Sigmoid colon (tissue), 7 donors: ENCODE results near the gene SYNRG. TPM values are rescaled to one million over a fixed set of nuclear protein-coding genes. Genes with fewer than 3 reads are reported as not detected.
A peak's percentile ranks its signal among the peaks of the same experiment; 100 is the strongest.

ENCODE experiments used
- DNase-seq: peaks from one replicate; pipeline ENCODE4 v3.0.0-alpha.2; 2019
- H3K27ac ChIP-seq, 4 donors: fragments of 200-600 bp; sonication (generic); one replicate each; pipeline ENCODE4 v1.5.1; 2016 to 2019; ENCODE audit warnings: mild to moderate bottlenecking in 1 of 4
- H3K27me3 ChIP-seq, 3 donors: fragments of 200-600 bp; sonication (generic); one replicate each; pipeline ENCODE4 v1.5.1; 2019; ENCODE audit warnings: mild to moderate bottlenecking in 1 of 3
- H3K36me3 ChIP-seq, 4 donors: fragments of 200-600 bp; sonication (generic); one replicate each; pipeline ENCODE4 v1.5.1; 2016 to 2019
- H3K4me1 ChIP-seq, 4 donors: fragments of 200-600 bp; sonication (generic); one replicate each; pipeline ENCODE4 v1.5.1; 2017 to 2019
- H3K4me3 ChIP-seq, 4 donors: fragments of 200-600 bp; sonication (generic); one replicate each; pipeline ENCODE4 v1.5.1; 2017 to 2019; ENCODE audit warnings: mild to moderate bottlenecking in 2 of 4, moderate library complexity in 1 of 4
- H3K9me3 ChIP-seq, 4 donors: fragments of 200-600 bp in 3 of 4; sonication (generic) in 3 of 4; one replicate each; pipeline versions ENCODE4 v1.5.1 to v1.6.1; 2013 to 2019
- CTCF ChIP-seq, 4 experiments: fragments of 450-650 bp in 3 of 4; fragments of 200-600 bp in 1 of 4; IDR thresholded peaks; one replicate each; pipeline ENCODE4 v1.5.1; 2016 to 2019; ENCODE audit warnings: antibody characterized with exemption in 4 of 4, mild to moderate bottlenecking in 3 of 4, moderate library complexity in 2 of 4
- EP300 ChIP-seq, 4 donors: sonication (generic); formaldehyde crosslinking; IDR thresholded peaks; one replicate each; pipeline ENCODE4 v1.6.1; 2017; ENCODE audit warnings: antibody characterized with exemption in 4 of 4
- POLR2A ChIP-seq, 2 donors: fragments of 450-650 bp; IDR thresholded peaks; one replicate each; pipeline ENCODE4 v1.6.1; 2016; ENCODE audit warnings: antibody characterized with exemption in 2 of 2, mild to moderate bottlenecking in 2 of 2, moderate library complexity in 2 of 2
- POLR2AphosphoS5 ChIP-seq, 4 donors: sonication (generic); formaldehyde crosslinking; IDR thresholded peaks; one replicate each; pipeline ENCODE4 v1.6.1; 2017; ENCODE audit warnings: antibody characterized with exemption in 4 of 4
- WGBS, 2 donors: extraction: QIAGEN DNeasy Blood & Tissue Kit; methylation state at CpG; one replicate each; pipeline ENCODE4 v1.1.7; 2013; 5-methylcytosine and 5-hydroxymethylcytosine counted together
- intact Hi-C: fragments of 100-400 bp; cut with DNase I; formaldehyde crosslinking; loops from one replicate; pipeline ENCODE4 v1.15.1; 2023
- polyA plus RNA-seq, 3 donors: library from polyadenylated mRNA; stranded (reverse); fragments of 200-250 nt; gene quantifications; one replicate each; pipeline ENCODE4 v1.2.3, GENCODE V29; 2013
- total RNA-seq, 4 donors: library from RNA; depleted of rRNA; stranded (reverse); fragments of >200 nt; gene quantifications; one replicate each; pipeline ENCODE4 v1.1.0, GENCODE V29; 2016
- donor health status: healthy with polysubstance abuse.
- donor health status: Bipolar disorder and iron deficiency.
- donor health status: healthy.

SYNRG gene
- total and polyA plus RNA-seq, 7 donors = 7.4 to 26.0 (median 18.9) TPM

GRCh38 chr17:37476431-37477120, 132.6 kb downstream of the SYNRG start:
- Histone ChIP-seq H3K36me3 (peaks cover 21 to 83% (median 30%) of the 10 kb centered on the region in 4 donors), H3K27me3 (no peaks in the 10 kb centered on the region), H3K4me3 (no peak overlapping the region), H3K27ac (peak overlapping the region in 1 of 4 donors; percentile 16), H3K9me3 (no peaks in the 10 kb centered on the region), H3K4me1 (peaks cover 0 to 9% (median 0%) of the 10 kb centered on the region in 4 donors)
- DNase-seq = no peak
- intact Hi-C loops = no loop called here
- WGBS, 2 donors = 77 to 86% methylated on average over 4 of the region's 4 CpGs
- TF ChIP-seq POLR2AphosphoS5 (IDR thresholded peaks at IDR 0.05) (no peak), CTCF (IDR thresholded peaks at IDR 0.05) (no peak), POLR2A (IDR thresholded peaks at IDR 0.05) (no peak), EP300 (IDR thresholded peaks at IDR 0.05) (no peak)

- TF ChIP-seq POLR2A (IDR thresholded peaks at IDR 0.05) = no peak
- no peak for TF ChIP-seq EP300 (IDR thresholded peaks at IDR 0.05)
- no peak for TF ChIP-seq POLR2AphosphoS5 (IDR thresholded peaks at IDR 0.05)
- no peak for TF ChIP-seq CTCF (IDR thresholded peaks at IDR 0.05)
- peaks cover 0 to 9% (median 0%) of the 10 kb centered on the region in 4 donors for H3K4me1 ChIP-seq
- peak overlapping the region in 1 of 4 donors; percentile 16 for H3K27ac ChIP-seq
- WGBS, 2 donors = 83 to 95% methylated on average over 1 of the region's 1 CpG
- no peaks in the 10 kb centered on the region for H3K9me3 ChIP-seq
- H3K4me3 ChIP-seq = no peak overlapping the region
- no peak for DNase-seq
- H3K36me3 ChIP-seq = peaks cover 21 to 89% (median 33%) of the 10 kb centered on the region in 4 donors
- intact Hi-C loops = no loop called here
- H3K27me3 ChIP-seq = no peaks in the 10 kb centered on the region
Measured at GRCh38 chr17:37475731-37476420, 133.3 kb downstream of the SYNRG start.

GRCh38 chr17:37470181-37470580, 139.0 kb downstream of the SYNRG start:
- WGBS, 2 donors = 78 to 91% methylated on average over 7 of the region's 7 CpGs
- H3K27me3 ChIP-seq = no peaks in the 10 kb centered on the region
- intact Hi-C loops = no loop called here
- TF ChIP-seq CTCF (IDR thresholded peaks at IDR 0.05) (no peak), POLR2AphosphoS5 (IDR thresholded peaks at IDR 0.05) (no peak), POLR2A (IDR thresholded peaks at IDR 0.05) (no peak), EP300 (IDR thresholded peaks at IDR 0.05) (no peak)
- peaks cover 18 to 99% (median 26%) of the 10 kb centered on the region in 4 donors for H3K36me3 ChIP-seq
- H3K27ac ChIP-seq = no peak overlapping the region
- DNase-seq = no peak
- H3K9me3 ChIP-seq = no peaks in the 10 kb centered on the region
- no peak overlapping the region for H3K4me3 ChIP-seq
- no peaks in the 10 kb centered on the region for H3K4me1 ChIP-seq

- H3K27me3 ChIP-seq = no peaks in the 10 kb centered on the region
- TF ChIP-seq POLR2AphosphoS5 (IDR thresholded peaks at IDR 0.05) (no peak), POLR2A (IDR thresholded peaks at IDR 0.05) (no peak), CTCF (IDR thresholded peaks at IDR 0.05) (no peak), EP300 (IDR thresholded peaks at IDR 0.05) (no peak)
- peaks cover 11 to 95% (median 15%) of the 10 kb centered on the region in 4 donors for H3K36me3 ChIP-seq
- no peak for DNase-seq
- no peak overlapping the region for H3K27ac ChIP-seq
- H3K4me3 ChIP-seq = no peak overlapping the region
- no peaks in the 10 kb centered on the region for H3K9me3 ChIP-seq
- intact Hi-C loops = no loop called here
- no peaks in the 10 kb centered on the region for H3K4me1 ChIP-seq
- WGBS, 2 donors = 90 to 92% methylated on average over 1 of the region's 1 CpG
Measured at GRCh38 chr17:37466471-37466870, 142.7 kb downstream of the SYNRG start.
